CD8-positive, alpha-beta memory T cell (primary cell): ENCODE results near the gene SLC51B. TPM values are rescaled to one million over a fixed set of nuclear protein-coding genes. Genes with fewer than 3 reads are reported as not detected.

ENCODE experiments used
- CTCF ChIA-PET: fragments of 350-600 bp; sonication (Branson Sonifier 250); formaldehyde crosslinking; loops from one replicate; lab custom pipeline; 2021; ENCODE audit warnings: antibody characterized with exemption; lab: Charles Lee
- POLR2A ChIA-PET: fragments of 350-600 bp; sonication (Branson Sonifier 250); formaldehyde crosslinking; loops from one replicate; lab custom pipeline; 2021; ENCODE audit warnings: antibody characterized with exemption; lab: Charles Lee
- DNase-seq, 5 donors: peaks; one replicate each; pipeline versions ENCODE4 v3.0.0 to v3.0.0-alpha.2; 2020 to 2022; ENCODE audit warnings: mixed read lengths in 1 of 5
- H3K27ac ChIP-seq: one replicate; pipeline ENCODE4 v1.7.0; 2013; ENCODE audit warnings: low read depth, mild to moderate bottlenecking, low read length, moderate library complexity
- H3K27me3 ChIP-seq: 2 replicates; pipeline ENCODE4 v1.7.0; 2013; ENCODE audit warnings: low read length, mild to moderate bottlenecking; ENCODE audit not compliant: insufficient read depth, poor library complexity, severe bottlenecking
- H3K36me3 ChIP-seq: 2 replicates; pipeline ENCODE4 v1.7.0; 2013; ENCODE audit warnings: mild to moderate bottlenecking, low read length, moderate library complexity; ENCODE audit not compliant: insufficient read depth
- H3K4me1 ChIP-seq: 2 replicates; pipeline ENCODE4 v1.7.0; 2013; ENCODE audit warnings: mild to moderate bottlenecking, low read length, moderate library complexity; ENCODE audit not compliant: insufficient read depth
- H3K4me3 ChIP-seq: 2 replicates; pipeline ENCODE4 v1.7.0; 2013; ENCODE audit warnings: mild to moderate bottlenecking, low read length
- H3K9me3 ChIP-seq: 2 replicates; pipeline ENCODE4 v1.7.0; 2013; ENCODE audit warnings: mild to moderate bottlenecking, low read length
- H3K27ac Mint-ChIP-seq, 8 donors: one replicate each; pipeline ENCODE4 v1.8.0; 2020 to 2021; ENCODE audit warnings: mixed read lengths in 8 of 8, mild to moderate bottlenecking in 6 of 8, inconsistent platforms in 3 of 8, moderate library complexity in 3 of 8
- H3K27me3 Mint-ChIP-seq, 2 donors: one replicate each; pipeline ENCODE4 v1.8.0; 2020 to 2021; ENCODE audit warnings: mixed read lengths in 2 of 2, mild to moderate bottlenecking in 1 of 2, moderate library complexity in 1 of 2
- H3K36me3 Mint-ChIP-seq, 3 donors: one replicate each; pipeline ENCODE4 v1.8.0; 2020 to 2021; ENCODE audit warnings: mixed read lengths in 3 of 3, inconsistent platforms in 1 of 3, mild to moderate bottlenecking in 1 of 3
- H3K4me1 Mint-ChIP-seq, 3 donors: one replicate each; pipeline ENCODE4 v1.8.0; 2020 to 2021; ENCODE audit warnings: mixed read lengths in 3 of 3, inconsistent platforms in 1 of 3, mild to moderate bottlenecking in 1 of 3
- H3K4me3 Mint-ChIP-seq, 7 donors: one replicate each; pipeline ENCODE4 v1.8.0; 2020 to 2021; ENCODE audit warnings: mixed read lengths in 7 of 7, mild to moderate bottlenecking in 6 of 7, moderate library complexity in 4 of 7, inconsistent platforms in 2 of 7
- H3K9me3 Mint-ChIP-seq, 5 donors: one replicate each; pipeline ENCODE4 v1.8.0; 2020 to 2022; ENCODE audit warnings: mixed read lengths in 5 of 5, mild to moderate bottlenecking in 3 of 5, moderate library complexity in 2 of 5, inconsistent platforms in 1 of 5
- polyA plus RNA-seq: library from polyadenylated mRNA; unstranded; fragments of 300-500 nt; fragmentation: Illumina TruSeq; gene quantifications from one replicate; pipeline ENCODE4 v1.2.3, GENCODE V29; 2021
- total RNA-seq, 2 experiments: library from RNA; stranded (reverse); gene quantifications; one replicate each; pipeline ENCODE4 v1.2.3, GENCODE V29; 2021

Gene SLC51B
- total and polyA plus RNA-seq, 3 experiments from 2014 or later = not detected

GRCh38 chr15:65083262-65083701 lies 38.1 kb downstream of the SLC51B start:
- Mint-ChIP-seq H3K27me3 (peaks cover 37 to 60% of the 10 kb centered on the region in 2 donors), H3K27ac (no peak overlapping the region), H3K9me3 (no peaks in the 10 kb centered on the region), H3K36me3 (no peaks in the 10 kb centered on the region), H3K4me1 (peaks cover 9 to 10% (median 10%) of the 10 kb centered on the region in 3 donors), H3K4me3 (no peak overlapping the region)
- H3K4me3 ChIP-seq = no peak overlapping the region
- no peaks in the 10 kb centered on the region for H3K9me3 ChIP-seq
- H3K27ac ChIP-seq = no peak overlapping the region
- ChIA-PET POLR2A (no interaction called here), CTCF (no interaction called here)
- H3K4me1 ChIP-seq = peaks cover 13% of the 10 kb centered on the region
- H3K27me3 ChIP-seq = peaks cover 18% of the 10 kb centered on the region
- DNase-seq = no peak
- H3K36me3 ChIP-seq = no peaks in the 10 kb centered on the region

- POLR2A ChIA-PET = no interaction called here
- no peak overlapping the region for H3K27ac Mint-ChIP-seq
These were observed 39.5 kb downstream of the SLC51B start for GRCh38 chr15:65084500-65085206.

GRCh38 chr15:65085207-65085753 lies 40.1 kb downstream of the SLC51B start:
- H3K4me1 ChIP-seq = peaks cover 13% of the 10 kb centered on the region
- Mint-ChIP-seq H3K36me3 (no peaks in the 10 kb centered on the region), H3K27me3 (peaks cover 30 to 47% of the 10 kb centered on the region in 2 donors), H3K4me3 (no peak overlapping the region), H3K9me3 (no peaks in the 10 kb centered on the region), H3K27ac (no peak overlapping the region), H3K4me1 (peaks cover 9 to 10% (median 10%) of the 10 kb centered on the region in 3 donors)
- peaks cover 8% of the 10 kb centered on the region for H3K27me3 ChIP-seq
- no peaks in the 10 kb centered on the region for H3K9me3 ChIP-seq
- no peak for DNase-seq
- CTCF ChIA-PET = no interaction called here
- no peak overlapping the region for H3K27ac ChIP-seq
- H3K4me3 ChIP-seq = no peak overlapping the region
- H3K36me3 ChIP-seq = no peaks in the 10 kb centered on the region
- POLR2A ChIA-PET = no interaction called here

More at GRCh38 chr15:65084500-65085206, 39.5 kb downstream of the SLC51B start:
- peaks cover 13% of the 10 kb centered on the region for H3K4me1 ChIP-seq
- CTCF ChIA-PET = no interaction called here
- H3K27ac ChIP-seq = no peak overlapping the region
- Mint-ChIP-seq H3K36me3 (no peaks in the 10 kb centered on the region), H3K4me1 (peaks cover 9 to 10% (median 10%) of the 10 kb centered on the region in 3 donors), H3K27me3 (peaks cover 30 to 47% of the 10 kb centered on the region in 2 donors), H3K9me3 (no peaks in the 10 kb centered on the region), H3K4me3 (no peak overlapping the region)
- H3K27me3 ChIP-seq = peaks cover 8% of the 10 kb centered on the region
- H3K4me3 ChIP-seq = no peak overlapping the region
- no peaks in the 10 kb centered on the region for H3K9me3 ChIP-seq
- no peaks in the 10 kb centered on the region for H3K36me3 ChIP-seq
- DNase-seq = no peak

GRCh38 chr15:65085990-65086679 lies 40.9 kb downstream of the SLC51B start:
- no peak overlapping the region for H3K4me3 ChIP-seq
- H3K27ac Mint-ChIP-seq = peak overlapping the region in 3 of 8 donors; percentile 17 to 58 (median 26)
- peaks cover 8% of the 10 kb centered on the region for H3K27me3 ChIP-seq
- DNase-seq = no peak
- H3K9me3 ChIP-seq = no peaks in the 10 kb centered on the region
- peaks cover 9 to 10% (median 10%) of the 10 kb centered on the region in 3 donors for H3K4me1 Mint-ChIP-seq
- no peaks in the 10 kb centered on the region for H3K36me3 Mint-ChIP-seq
- H3K4me1 ChIP-seq = peaks cover 13% of the 10 kb centered on the region
- ChIA-PET CTCF (interaction anchor here (2.1 kb wide), 1 partner anchor 8 kb away, joined by 5 read pairs; no protein-coding TSS in a partner anchor), POLR2A (no interaction called here)
- H3K4me3 Mint-ChIP-seq = no peak overlapping the region
- H3K27me3 Mint-ChIP-seq = peaks cover 26 to 39% of the 10 kb centered on the region in 2 donors
- H3K27ac ChIP-seq = no peak overlapping the region
- no peaks in the 10 kb centered on the region for H3K9me3 Mint-ChIP-seq
- no peaks in the 10 kb centered on the region for H3K36me3 ChIP-seq

- CTCF ChIA-PET = interaction anchor here (2.1 kb wide), 1 partner anchor 9 kb away, joined by 5 read pairs; no protein-coding TSS in a partner anchor
- Mint-ChIP-seq H3K4me1 (peaks cover 9 to 10% (median 10%) of the 10 kb centered on the region in 3 donors), H3K4me3 (no peak overlapping the region), H3K9me3 (no peaks in the 10 kb centered on the region), H3K27ac (peak overlapping the region in 1 of 8 donors; percentile 71), H3K27me3 (peaks cover 20 to 36% of the 10 kb centered on the region in 2 donors), H3K36me3 (no peaks in the 10 kb centered on the region)
- Histone ChIP-seq H3K9me3 (no peaks in the 10 kb centered on the region), H3K4me3 (no peak overlapping the region), H3K27me3 (peaks cover 8% of the 10 kb centered on the region), H3K36me3 (no peaks in the 10 kb centered on the region), H3K27ac (no peak overlapping the region), H3K4me1 (peaks cover 12% of the 10 kb centered on the region)
- no peak for DNase-seq
- POLR2A ChIA-PET = interaction anchor here (0.6 kb wide), 1 partner anchor 445 kb away, joined by 5 read pairs; no protein-coding TSS in a partner anchor
These were observed 41.5 kb downstream of the SLC51B start for GRCh38 chr15:65086680-65087111.

- Mint-ChIP-seq H3K27ac (no peak overlapping the region), H3K4me1 (peaks cover 6 to 7% (median 6%) of the 10 kb centered on the region in 3 donors), H3K36me3 (no peaks in the 10 kb centered on the region), H3K4me3 (no peak overlapping the region), H3K27me3 (peaks cover 15 to 31% of the 10 kb centered on the region in 2 donors), H3K9me3 (no peaks in the 10 kb centered on the region)
- POLR2A ChIA-PET = interaction anchor here (0.6 kb wide), 1 partner anchor 446 kb away, joined by 5 read pairs; no protein-coding TSS in a partner anchor
- CTCF ChIA-PET = interaction anchor here (2.1 kb wide), 1 partner anchor 9 kb away, joined by 5 read pairs; no protein-coding TSS in a partner anchor
- Histone ChIP-seq H3K27ac (no peak overlapping the region), H3K4me3 (no peak overlapping the region), H3K27me3 (peaks cover 8% of the 10 kb centered on the region), H3K9me3 (no peaks in the 10 kb centered on the region), H3K4me1 (peaks cover 5% of the 10 kb centered on the region), H3K36me3 (no peaks in the 10 kb centered on the region)
- no peak for DNase-seq
These were observed 42.2 kb downstream of the SLC51B start for GRCh38 chr15:65087411-65087810.

GRCh38 chr15:65087873-65088642 lies 42.9 kb downstream of the SLC51B start:
- H3K27me3 ChIP-seq = peaks cover 8% of the 10 kb centered on the region
- Mint-ChIP-seq H3K36me3 (no peaks in the 10 kb centered on the region), H3K9me3 (no peaks in the 10 kb centered on the region), H3K4me1 (peaks cover 0 to under 1% (median 0%) of the 10 kb centered on the region in 3 donors), H3K4me3 (no peak overlapping the region), H3K27ac (no peak overlapping the region), H3K27me3 (peaks cover 9 to 24% of the 10 kb centered on the region in 2 donors)
- no peaks in the 10 kb centered on the region for H3K9me3 ChIP-seq
- no peak for DNase-seq
- H3K4me1 ChIP-seq = no peaks in the 10 kb centered on the region
- no peak overlapping the region for H3K27ac ChIP-seq
- POLR2A ChIA-PET = no interaction called here
- H3K4me3 ChIP-seq = no peak overlapping the region
- no peaks in the 10 kb centered on the region for H3K36me3 ChIP-seq
- CTCF ChIA-PET = interaction anchor here (2.1 kb wide), 1 partner anchor 10 kb away, joined by 5 read pairs; no protein-coding TSS in a partner anchor
